ENCODE data around the gene PLA2G4B.

PLA2G4B gene

GRCh38 chr15:41888662-41889253, 50.1 kb downstream of the PLA2G4B start:
- H3K27me3 ChIP-seq (ENCODE audit: insufficient read depth, insufficient read length) = no peaks in the 10 kb centered on the region
- peaks cover 13% of the 10 kb centered on the region for H3K4me1 ChIP-seq (ENCODE audit: insufficient read depth, insufficient read length)
- H3K36me3 ChIP-seq (ENCODE audit: insufficient read depth, insufficient read length, low read length) = no peaks in the 10 kb centered on the region
- TF ChIP-seq ZNF274 (IDR thresholded peaks at IDR 0.05; ENCODE audit: low read depth, low read length) (no peak), YY1 (IDR thresholded peaks at IDR 0.05; ENCODE audit: insufficient read depth, insufficient read length) (no peak), SUZ12 (IDR thresholded peaks at IDR 0.05; ENCODE audit: extremely low read depth, insufficient read depth, insufficient read length) (no peak)
- no peak for DNase-seq (ENCODE audit: low read depth, low spot score)
- H3K9me3 ChIP-seq (ENCODE audit: insufficient read depth, low read length) = no peaks in the 10 kb centered on the region
- H3K4me3 ChIP-seq (ENCODE audit: insufficient read length, low read depth) = no peak overlapping the region
- H3K9ac ChIP-seq (ENCODE audit: insufficient read length, low read depth) = no peak overlapping the region

DNA sequence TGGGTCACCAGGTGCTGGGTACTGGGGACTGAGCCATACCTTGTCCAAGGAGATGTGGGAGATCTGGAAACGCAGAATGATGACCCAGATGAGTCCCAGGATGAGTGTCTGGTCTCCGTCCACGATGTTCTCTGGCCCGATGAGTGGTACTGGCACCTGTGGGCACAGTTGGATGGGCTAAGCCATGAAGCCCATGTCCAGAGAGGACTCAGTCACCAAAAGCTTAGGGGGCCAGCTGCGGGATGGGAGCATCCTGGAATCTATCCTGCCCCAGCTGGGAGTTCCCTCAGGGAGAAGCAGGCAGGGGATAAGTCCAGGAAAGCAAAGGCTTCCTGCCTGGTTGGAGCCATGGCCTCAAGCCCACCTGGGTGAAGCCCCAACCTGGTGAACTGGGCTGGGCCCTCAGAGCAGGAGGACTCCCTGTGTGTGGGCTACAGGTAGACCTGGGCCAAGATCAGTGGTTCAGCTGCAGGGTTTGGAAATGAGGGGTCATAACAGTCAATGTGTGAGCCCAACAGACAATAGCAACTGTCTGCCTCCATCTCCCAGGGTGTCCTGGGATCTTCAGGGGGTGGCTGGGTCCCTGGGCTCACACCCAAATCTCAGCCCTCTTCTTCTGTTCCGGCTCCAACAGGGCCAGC, 51.5 kb downstream of the PLA2G4B start:
- Histone ChIP-seq H3K9ac (ENCODE audit: insufficient read length, low read depth) (no peak overlapping the region), H3K9me3 (ENCODE audit: insufficient read depth, low read length) (no peaks in the 10 kb centered on the region), H3K27me3 (ENCODE audit: insufficient read depth, insufficient read length) (no peaks in the 10 kb centered on the region), H3K4me3 (ENCODE audit: insufficient read length, low read depth) (no peak overlapping the region), H3K36me3 (ENCODE audit: insufficient read depth, insufficient read length, low read length) (no peaks in the 10 kb centered on the region), H3K4me1 (ENCODE audit: insufficient read depth, insufficient read length) (peaks cover 25% of the 10 kb centered on the region)
- DNase-seq (ENCODE audit: low read depth, low spot score) = no peak
- no peak for TF ChIP-seq SUZ12 (IDR thresholded peaks at IDR 0.05; ENCODE audit: extremely low read depth, insufficient read depth, insufficient read length)
- no peak for TF ChIP-seq ZNF274 (IDR thresholded peaks at IDR 0.05; ENCODE audit: low read depth, low read length)
- no peak for TF ChIP-seq YY1 (IDR thresholded peaks at IDR 0.05; ENCODE audit: insufficient read depth, insufficient read length)

GRCh38 chr15:41891226-41891625, 52.6 kb downstream of the PLA2G4B start:
- no peak overlapping the region for H3K9ac ChIP-seq (ENCODE audit: insufficient read length, low read depth)
- no peak overlapping the region for H3K4me3 ChIP-seq (ENCODE audit: insufficient read length, low read depth)
- H3K4me1 ChIP-seq (ENCODE audit: insufficient read depth, insufficient read length) = peaks cover 27% of the 10 kb centered on the region
- TF ChIP-seq ZNF274 (IDR thresholded peaks at IDR 0.05; ENCODE audit: low read depth, low read length) = no peak
- no peak for TF ChIP-seq SUZ12 (IDR thresholded peaks at IDR 0.05; ENCODE audit: extremely low read depth, insufficient read depth, insufficient read length)
- no peak for TF ChIP-seq YY1 (IDR thresholded peaks at IDR 0.05; ENCODE audit: insufficient read depth, insufficient read length)
- no peaks in the 10 kb centered on the region for H3K9me3 ChIP-seq (ENCODE audit: insufficient read depth, low read length)
- no peak for DNase-seq (ENCODE audit: low read depth, low spot score)
- H3K36me3 ChIP-seq (ENCODE audit: insufficient read depth, insufficient read length, low read length) = no peaks in the 10 kb centered on the region
- no peaks in the 10 kb centered on the region for H3K27me3 ChIP-seq (ENCODE audit: insufficient read depth, insufficient read length)

- no peaks in the 10 kb centered on the region for H3K36me3 ChIP-seq (ENCODE audit: insufficient read depth, insufficient read length, low read length)
- no peak for TF ChIP-seq SUZ12 (IDR thresholded peaks at IDR 0.05; ENCODE audit: extremely low read depth, insufficient read depth, insufficient read length)
- no peak for TF ChIP-seq ZNF274 (IDR thresholded peaks at IDR 0.05; ENCODE audit: low read depth, low read length)
- TF ChIP-seq YY1 (IDR thresholded peaks at IDR 0.05; ENCODE audit: insufficient read depth, insufficient read length) = no peak
- peaks cover 30% of the 10 kb centered on the region for H3K4me1 ChIP-seq (ENCODE audit: insufficient read depth, insufficient read length)
- no peaks in the 10 kb centered on the region for H3K9me3 ChIP-seq (ENCODE audit: insufficient read depth, low read length)
- H3K4me3 ChIP-seq (ENCODE audit: insufficient read length, low read depth) = no peak overlapping the region
- DNase-seq (ENCODE audit: low read depth, low spot score) = no peak
- H3K27me3 ChIP-seq (ENCODE audit: insufficient read depth, insufficient read length) = no peaks in the 10 kb centered on the region
- H3K9ac ChIP-seq (ENCODE audit: insufficient read length, low read depth) = no peak overlapping the region
Measured at GRCh38 chr15:41891946-41892345, 53.3 kb downstream of the PLA2G4B start.

- H3K4me3 ChIP-seq (ENCODE audit: insufficient read length, low read depth) = no peak overlapping the region
- peaks cover 33% of the 10 kb centered on the region for H3K4me1 ChIP-seq (ENCODE audit: insufficient read depth, insufficient read length)
- H3K9ac ChIP-seq (ENCODE audit: insufficient read length, low read depth) = no peak overlapping the region
- no peak for DNase-seq (ENCODE audit: low read depth, low spot score)
- TF ChIP-seq SUZ12 (IDR thresholded peaks at IDR 0.05; ENCODE audit: extremely low read depth, insufficient read depth, insufficient read length) = no peak
- no peak for TF ChIP-seq YY1 (IDR thresholded peaks at IDR 0.05; ENCODE audit: insufficient read depth, insufficient read length)
- TF ChIP-seq ZNF274 (IDR thresholded peaks at IDR 0.05; ENCODE audit: low read depth, low read length) = no peak
- H3K9me3 ChIP-seq (ENCODE audit: insufficient read depth, low read length) = no peaks in the 10 kb centered on the region
- H3K36me3 ChIP-seq (ENCODE audit: insufficient read depth, insufficient read length, low read length) = no peaks in the 10 kb centered on the region
- no peaks in the 10 kb centered on the region for H3K27me3 ChIP-seq (ENCODE audit: insufficient read depth, insufficient read length)
Measured at GRCh38 chr15:41892621-41893421, 54.2 kb downstream of the PLA2G4B start.

DNA sequence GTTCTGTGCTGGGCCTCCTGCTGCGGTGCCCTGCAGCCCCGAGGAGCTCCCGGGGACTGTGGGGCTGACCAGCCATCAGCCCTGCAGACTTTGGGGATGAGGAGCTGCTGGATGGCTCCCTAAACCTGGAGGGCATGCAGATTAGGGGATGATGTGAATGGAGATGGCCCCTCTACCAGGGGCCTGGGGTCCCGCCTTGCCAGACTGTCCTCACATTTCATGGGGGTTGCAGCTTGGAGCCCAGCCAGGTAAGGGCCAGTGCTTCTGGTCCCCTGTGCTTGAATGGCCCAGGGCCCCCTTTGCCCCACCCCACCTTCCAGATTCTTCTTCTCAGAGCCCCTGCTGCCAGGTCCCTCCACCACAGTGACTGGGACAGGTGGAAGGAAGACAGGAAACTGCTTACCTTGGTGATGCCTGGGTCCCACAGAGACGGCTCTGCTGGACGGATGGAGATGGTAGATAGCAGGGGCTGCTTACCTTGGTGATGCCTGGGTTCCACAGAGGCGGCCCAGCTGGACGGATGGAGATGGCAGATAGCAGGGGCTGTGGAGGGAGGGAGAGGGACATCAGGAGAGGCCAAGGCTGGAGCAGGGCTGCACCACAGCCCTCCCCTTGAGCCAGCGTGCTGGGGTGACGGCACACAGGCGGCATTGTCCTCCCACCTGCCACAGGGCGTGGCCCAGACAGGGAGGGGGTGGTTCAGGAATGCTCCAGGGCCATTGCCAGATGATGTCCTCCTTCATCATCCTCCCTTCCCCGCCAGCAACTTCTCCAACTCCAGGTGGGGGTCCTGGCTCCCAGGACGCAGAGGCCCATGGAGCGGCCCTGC, 55.0 kb downstream of the PLA2G4B start, which contains the start of gene SPTBN5:
TSS of gene SPTBN5 (minus strand) at position 632 of the 829 bp plus-strand sequence. CDS start at position 76, 556 bp downstream.
- no peak within 1 kb of the TSS for H3K4me3 ChIP-seq (ENCODE audit: insufficient read length, low read depth)
- H3K9ac ChIP-seq (ENCODE audit: insufficient read length, low read depth) = peak within 1 kb of the TSS; percentile 67
- no peak for DNase-seq (ENCODE audit: low read depth, low spot score)
- no peaks in the 10 kb centered on the region for H3K27me3 ChIP-seq (ENCODE audit: insufficient read depth, insufficient read length)
- TF ChIP-seq YY1 (IDR thresholded peaks at IDR 0.05; ENCODE audit: insufficient read depth, insufficient read length) (no peak), ZNF274 (IDR thresholded peaks at IDR 0.05; ENCODE audit: low read depth, low read length) (no peak), SUZ12 (IDR thresholded peaks at IDR 0.05; ENCODE audit: extremely low read depth, insufficient read depth, insufficient read length) (no peak)
- no peaks in the 10 kb centered on the region for H3K9me3 ChIP-seq (ENCODE audit: insufficient read depth, low read length)
- peaks cover 33% of the 10 kb centered on the region for H3K4me1 ChIP-seq (ENCODE audit: insufficient read depth, insufficient read length)
- H3K36me3 ChIP-seq (ENCODE audit: insufficient read depth, insufficient read length, low read length) = no peaks in the 10 kb centered on the region
